CD4-positive, alpha-beta T cell treated with Interleukin-17A for 1 hour (primary cell): ENCODE results near the gene CYP26A1.

Source experiments
- DNase-seq: peaks from one replicate; pipeline ENCODE4 v3.0.0-alpha.2; 2020

CYP26A1 gene

GRCh38 chr10:93073539-93074146 lies at the start of gene CYP26A1:
Gene CYP26A1, plus strand, starts transcription at chr10:93073893. Its CDS starts 42 bp downstream, at chr10:93073935.
- DNase-seq = no peak

- no peak for DNase-seq
Observed at GRCh38 chr10:93026072-93026471, 47.6 kb upstream of the CYP26A1 start.

GRCh38 chr10:93027508-93027907 lies 46.2 kb upstream of the CYP26A1 start:
- no peak for DNase-seq

GRCh38 chr10:93028883-93029282 lies 44.8 kb upstream of the CYP26A1 start:
- DNase-seq = no peak

- DNase-seq = no peak
Observed at GRCh38 chr10:93030409-93030808, 43.3 kb upstream of the CYP26A1 start.

GRCh38 chr10:93032105-93032808 lies 41.4 kb upstream of the CYP26A1 start:
- DNase-seq = no peak

GRCh38 chr10:93032809-93033137 lies 40.9 kb upstream of the CYP26A1 start:
- no peak for DNase-seq

- no peak for DNase-seq
Observed at GRCh38 chr10:93034426-93034825, 39.3 kb upstream of the CYP26A1 start.

GRCh38 chr10:93039110-93039509 lies 34.6 kb upstream of the CYP26A1 start:
- DNase-seq = no peak

GRCh38 chr10:93039721-93040120 lies 34.0 kb upstream of the CYP26A1 start:
- DNase-seq = peak; percentile 11

GRCh38 chr10:93054486-93054885 lies 19.2 kb upstream of the CYP26A1 start:
- DNase-seq = no peak

GRCh38 chr10:93058139-93058538 lies 15.6 kb upstream of the CYP26A1 start:
- no peak for DNase-seq

- no peak for DNase-seq
Observed at GRCh38 chr10:93059975-93060886, 13.5 kb upstream of the CYP26A1 start, which contains the start of gene CYP26C1. Gene CYP26C1, plus strand, starts transcription at chr10:93060798. Its CDS starts 466 bp downstream, at chr10:93061264.

GRCh38 chr10:93060887-93061593 lies 12.7 kb upstream of the CYP26A1 start:
- no peak for DNase-seq

GRCh38 chr10:93061594-93062513 lies 11.8 kb upstream of the CYP26A1 start:
- DNase-seq = no peak

- DNase-seq = peak; percentile 7
Observed at GRCh38 chr10:93062514-93063143, 11.1 kb upstream of the CYP26A1 start.

- DNase-seq = no peak
Observed at GRCh38 chr10:93063144-93063976, 10.3 kb upstream of the CYP26A1 start.

GRCh38 chr10:93063977-93064660 lies 9.6 kb upstream of the CYP26A1 start:
- no peak for DNase-seq

GRCh38 chr10:93064874-93065660 lies 8.6 kb upstream of the CYP26A1 start:
- DNase-seq = no peak
